Smooth muscle cell (in vitro differentiated cells): ENCODE results near the gene WDR36. TPM values are rescaled to one million over a fixed set of nuclear protein-coding genes. Genes with fewer than 3 reads are reported as not detected.

Source experiments
- DNase-seq: peaks from one replicate; lab custom pipeline; 2025; ENCODE audit not compliant: unreplicated experiment; lab: John Stamatoyannopoulos, UW
- H2AFZ ChIP-seq: fragments of 200-600 bp; sonication (generic); 2 replicates; pipeline ENCODE4 v1.6.0; 2016; ENCODE audit warnings: antibody characterized with exemption, low read depth, mild to moderate bottlenecking
- H3F3A ChIP-seq: fragments of 200-600 bp; sonication (generic); 2 replicates; pipeline ENCODE4 v1.6.0; 2017; ENCODE audit warnings: antibody characterized with exemption, low read depth
- H3K27ac ChIP-seq: fragments of 200-600 bp; sonication (generic); 2 replicates; pipeline ENCODE4 v1.5.1; 2016; ENCODE audit warnings: low read depth, mild to moderate bottlenecking
- H3K27me3 ChIP-seq: fragments of 200-600 bp; sonication (generic); 2 replicates; pipeline ENCODE4 v1.6.1; 2016; ENCODE audit warnings: low read depth, mild to moderate bottlenecking
- H3K36me3 ChIP-seq: fragments of 200-600 bp; sonication (generic); 2 replicates; pipeline ENCODE4 v1.5.1; 2016; ENCODE audit warnings: low read depth
- H3K4me1 ChIP-seq: fragments of 200-600 bp; sonication (generic); 2 replicates; pipeline ENCODE4 v1.5.1; 2016; ENCODE audit warnings: low read depth
- H3K4me2 ChIP-seq: fragments of 200-600 bp; sonication (generic); 2 replicates; pipeline ENCODE4 v1.6.0; 2016; ENCODE audit warnings: mild to moderate bottlenecking
- H3K4me3 ChIP-seq: fragments of 200-600 bp; sonication (generic); 2 replicates; pipeline ENCODE4 v1.5.1; 2016; ENCODE audit warnings: mild to moderate bottlenecking
- H3K79me2 ChIP-seq: fragments of 200-600 bp; sonication (generic); 2 replicates; pipeline ENCODE4 v1.6.0; 2016; ENCODE audit warnings: low read depth, mild to moderate bottlenecking
- H3K9ac ChIP-seq: fragments of 200-600 bp; sonication (generic); 2 replicates; pipeline ENCODE4 v1.6.0; 2016; ENCODE audit warnings: low read depth
- H3K9me3 ChIP-seq: fragments of 200-600 bp; sonication (generic); replicated peaks from 2 replicates; pipeline ENCODE4 v1.5.1; 2016; ENCODE audit warnings: low read depth
- H4K20me1 ChIP-seq: fragments of 200-600 bp; sonication (generic); 2 replicates; pipeline ENCODE4 v1.6.0; 2016; ENCODE audit warnings: low read depth
- CTCF ChIP-seq: fragments of 200-600 bp; sonication (generic); IDR thresholded peaks from 2 replicates; pipeline ENCODE4 v1.5.1; 2017; ENCODE audit warnings: borderline replicate concordance, mild to moderate bottlenecking, antibody characterized with exemption; ENCODE audit not compliant: insufficient read depth, poor library complexity, severe bottlenecking
- WGBS: methylation state at CpG from one replicate; pipeline ENCODE4 v1.1.7; 2016; ENCODE audit warnings: low lambda C conversion rate; 5-methylcytosine and 5-hydroxymethylcytosine counted together
- polyA plus RNA-seq: library from polyadenylated mRNA; unstranded; fragments of >200 nt; fragmentation: Nextera tagmentation; extraction: Ambion mirVana; gene quantifications from 2 replicates; pipeline ENCODE4 v1.2.1, GENCODE V29; 2016
- total RNA-seq: library from RNA; depleted of rRNA; stranded (reverse); fragments of >200 nt; gene quantifications from 2 replicates; pipeline ENCODE4 v1.2.3, GENCODE V29; 2014

The WDR36 gene
- total and polyA plus RNA-seq, 2 experiments from 2014 or later: 10.8 to 45.3 TPM

- Histone ChIP-seq H3K4me1 (peaks cover under 1% of the 10 kb centered on the region), H3K9ac (no peak overlapping the region), H3K4me2 (no peak overlapping the region), H3K9me3 (no peaks in the 10 kb centered on the region), H3K27ac (no peak overlapping the region), H2AFZ (no peak overlapping the region), H3K79me2 (peaks cover 19% of the 10 kb centered on the region), H3K4me3 (no peak overlapping the region), H3K27me3 (no peaks in the 10 kb centered on the region), H4K20me1 (peaks cover 5% of the 10 kb centered on the region), H3F3A (no peaks in the 10 kb centered on the region), H3K36me3 (peaks cover 28% of the 10 kb centered on the region)
- WGBS: 81% methylated on average over 1 of the region's 1 CpG
- TF ChIP-seq CTCF: no peak
- DNase-seq: no peak
These were observed 7.1 kb downstream of the WDR36 start for GRCh38 chr5:111099058-111099778.

DNA sequence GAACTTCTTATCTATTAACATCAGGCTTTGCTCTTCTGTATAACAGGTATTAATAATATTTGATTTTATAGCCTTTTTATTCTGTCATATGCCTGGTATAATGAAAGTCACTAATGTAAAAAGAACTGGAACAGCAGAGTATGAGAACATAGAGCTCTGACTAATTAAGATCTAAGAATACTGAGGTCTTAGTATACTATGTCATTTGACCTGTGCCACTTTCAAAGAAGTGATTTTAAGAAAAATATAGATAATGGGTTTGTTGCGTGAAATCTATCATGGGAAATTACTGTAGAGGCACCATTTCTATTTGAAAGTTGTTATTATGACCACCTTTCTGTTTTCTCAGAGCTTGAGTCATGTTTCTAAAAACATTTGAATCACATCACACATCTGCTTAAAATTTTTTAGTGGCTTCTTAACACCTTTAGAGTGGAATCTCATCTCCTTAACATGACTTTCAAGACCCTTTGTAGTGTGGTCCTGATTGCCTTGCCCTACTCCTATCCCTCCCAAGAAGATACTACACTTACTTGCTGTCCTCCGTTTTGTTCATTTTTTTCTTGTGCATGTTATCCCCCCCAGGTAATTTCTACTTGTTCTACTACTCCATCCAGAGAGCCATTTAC, 14.3 kb downstream of the WDR36 start:
- Histone ChIP-seq H3K9me3 (no peaks in the 10 kb centered on the region), H3K79me2 (no peaks in the 10 kb centered on the region), H3K4me2 (no peak overlapping the region), H3K4me3 (no peak overlapping the region), H2AFZ (no peak overlapping the region), H3K27me3 (no peaks in the 10 kb centered on the region), H4K20me1 (peaks cover 4% of the 10 kb centered on the region), H3K36me3 (peaks cover 68% of the 10 kb centered on the region), H3K9ac (no peak overlapping the region), H3K27ac (no peak overlapping the region), H3F3A (no peaks in the 10 kb centered on the region), H3K4me1 (no peaks in the 10 kb centered on the region)
- no peak for TF ChIP-seq CTCF
- 98% methylated on average over 2 of the region's 2 CpGs for WGBS
- DNase-seq: no peak

GRCh38 chr5:111107371-111107770, 15.2 kb downstream of the WDR36 start:
- no peak for DNase-seq
- H4K20me1 ChIP-seq: peaks cover 4% of the 10 kb centered on the region
- WGBS: 91% methylated on average over 2 of the region's 2 CpGs
- no peaks in the 10 kb centered on the region for H3K9me3 ChIP-seq
- no peak overlapping the region for H3K27ac ChIP-seq
- TF ChIP-seq CTCF: no peak
- H3K4me1 ChIP-seq: no peaks in the 10 kb centered on the region
- peaks cover 68% of the 10 kb centered on the region for H3K36me3 ChIP-seq
- H3K9ac ChIP-seq: no peak overlapping the region
- no peak overlapping the region for H3K4me2 ChIP-seq
- H3F3A ChIP-seq: no peaks in the 10 kb centered on the region
- no peak overlapping the region for H3K4me3 ChIP-seq
- H2AFZ ChIP-seq: no peak overlapping the region
- no peaks in the 10 kb centered on the region for H3K27me3 ChIP-seq
- no peaks in the 10 kb centered on the region for H3K79me2 ChIP-seq
